Aorta (tissue), 5 donors: ENCODE measurements around the gene SOX5. TPM values are rescaled to one million over a fixed set of nuclear protein-coding genes. Genes with fewer than 3 reads are reported as not detected.
"Not testable (repeated sequence)": the region's sequence is repeated elsewhere in the genome, so short reads cannot be mapped to it uniquely, and the experiment has no call there.

Source experiments
- ATAC-seq: fragments of 200-7000 bp; cut with Tn5 transposase; one replicate; pipeline ENCODE4 v1.9.1; 2022; ENCODE audit warnings: moderate library complexity; ENCODE audit not compliant: low FRiP score
- DNase-seq, 2 donors: peaks; one replicate each; pipeline ENCODE4 v3.0.0-alpha.2; 2020
- H3K27ac ChIP-seq, 2 donors: one replicate each; pipeline ENCODE4 v1.5.1; 2013; ENCODE audit warnings: low read length in 2 of 2, mild to moderate bottlenecking in 2 of 2, moderate library complexity in 2 of 2, control low read depth in 1 of 2, inconsistent platforms in 1 of 2, low read depth in 1 of 2
- H3K27me3 ChIP-seq, 2 donors: one replicate each; pipeline ENCODE4 v1.6.1; 2013; ENCODE audit warnings: control low read depth in 1 of 2, low read length in 1 of 2, mild to moderate bottlenecking in 1 of 2, moderate library complexity in 1 of 2; ENCODE audit not compliant: insufficient read depth in 2 of 2, control insufficient read depth in 1 of 2
- H3K36me3 ChIP-seq, 2 donors: one replicate each; pipeline ENCODE4 v1.6.1; 2013; ENCODE audit warnings: control low read depth in 1 of 2, low read length in 1 of 2, mild to moderate bottlenecking in 1 of 2; ENCODE audit not compliant: insufficient read depth in 2 of 2, control insufficient read depth in 1 of 2
- H3K4me1 ChIP-seq, 2 donors: one replicate each; pipeline ENCODE4 v1.6.1; 2013; ENCODE audit warnings: low read length in 2 of 2, control low read depth in 1 of 2, mild to moderate bottlenecking in 1 of 2, moderate library complexity in 1 of 2; ENCODE audit not compliant: insufficient read depth in 2 of 2, control insufficient read depth in 1 of 2
- H3K4me3 ChIP-seq, 2 donors: one replicate each; pipeline ENCODE4 v1.5.1; 2013; ENCODE audit warnings: low read length in 2 of 2, control low read depth in 1 of 2, mild to moderate bottlenecking in 1 of 2
- H3K9me3 ChIP-seq: one replicate; pipeline ENCODE4 v1.6.1; 2013; ENCODE audit warnings: mild to moderate bottlenecking, low read length; ENCODE audit not compliant: control insufficient read depth
- WGBS, 2 donors: extraction: QIAGEN DNeasy Blood & Tissue Kit; methylation state at CpG; one replicate each; pipeline ENCODE4 v1.1.7; 2013; 5-methylcytosine and 5-hydroxymethylcytosine counted together
- intact Hi-C, 2 donors: fragments of 100-400 bp; cut with DNase I; formaldehyde crosslinking; loops; one replicate each; pipeline versions ENCODE4 v1.14.2 to v1.15.0; 2022
- polyA plus RNA-seq, 2 donors: library from polyadenylated mRNA; stranded (reverse); fragments of 200-250 nt; gene quantifications; one replicate each; pipeline ENCODE4 v1.2.3, GENCODE V29; 2013
- total RNA-seq, 2 donors: library from RNA; stranded (reverse); fragmentation: NEBNext Ultra II Directional; extraction: Animal tissue kit (Norgen Biotek cat#: 25700); gene quantifications; one replicate each; pipeline ENCODE4 v1.2.1, GENCODE V29; 2021
- donor health status: healthy with polysubstance abuse.
- donor health status: Bipolar disorder and iron deficiency.
- donor health status: DM: no; HTN: no; CAD: no.
- donor health status: DM: no; HTN: no; CAD: no.
- donor health status: DM: yes; HTN: yes; CAD: no.

SOX5 gene
- total and polyA plus RNA-seq, 4 donors = 2.1 to 58.3 (median 29.2) TPM

DNA sequence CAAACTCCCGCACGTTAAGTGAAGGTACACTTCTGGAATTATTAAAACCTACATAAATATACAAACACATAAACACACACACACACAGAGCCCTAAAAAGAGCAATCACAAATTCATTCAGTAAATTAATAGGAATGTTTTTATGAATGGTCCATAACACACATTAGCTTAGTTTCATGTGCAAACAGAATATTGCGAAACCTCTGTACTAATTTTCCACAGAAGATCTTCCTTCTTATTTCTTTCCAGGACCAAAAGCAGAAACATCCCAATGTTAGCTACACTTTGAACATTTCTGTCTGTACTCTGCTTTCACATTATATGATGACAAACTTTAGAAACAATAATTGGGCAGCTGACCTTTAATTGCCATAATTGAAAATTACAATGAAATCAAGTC lies 101.6 kb downstream of the SOX5 start:
- H3K27ac ChIP-seq = no peak overlapping the region
- H3K27me3 ChIP-seq = no peaks in the 10 kb centered on the region
- DNase-seq (no peak), ATAC-seq (no peak)
- 95 to 96% methylated on average over 3 of the region's 3 CpGs for WGBS, 2 donors
- H3K9me3 ChIP-seq = no peaks in the 10 kb centered on the region
- H3K4me1 ChIP-seq = no peaks in the 10 kb centered on the region
- no peaks in the 10 kb centered on the region for H3K36me3 ChIP-seq
- intact Hi-C loops = no loop called here
- H3K4me3 ChIP-seq = no peak overlapping the region

- H3K36me3 ChIP-seq = no peaks in the 10 kb centered on the region
- intact Hi-C loops = no loop called here
- no peak for DNase-seq
- no peak for ATAC-seq
- H3K4me3 ChIP-seq = no peak overlapping the region
- no peak overlapping the region for H3K27ac ChIP-seq
- H3K4me1 ChIP-seq = no peaks in the 10 kb centered on the region
- H3K9me3 ChIP-seq = no peaks in the 10 kb centered on the region
- 94 to 95% methylated on average over 4 of the region's 4 CpGs for WGBS, 2 donors
- H3K27me3 ChIP-seq = no peaks in the 10 kb centered on the region
These were observed 105.5 kb downstream of the SOX5 start for GRCh38 chr12:23843958-23844357.

DNA sequence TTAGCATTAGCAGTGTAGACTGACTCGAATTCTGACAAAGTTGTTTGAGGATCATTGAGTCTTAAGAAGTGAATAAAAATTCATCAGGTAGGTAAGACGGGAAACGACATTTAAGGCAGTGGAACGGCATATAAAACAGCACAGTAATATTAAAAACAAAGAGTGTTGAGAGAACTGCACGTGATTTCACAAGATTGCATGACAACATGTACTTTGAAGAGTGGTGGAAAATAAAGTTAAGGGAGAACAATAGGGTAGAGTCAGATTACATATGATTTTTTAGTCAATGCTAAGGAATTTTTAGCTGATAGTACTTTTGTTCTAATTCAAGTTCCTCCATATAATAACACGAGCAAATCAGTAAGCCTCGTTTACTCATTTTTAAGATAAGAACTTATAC lies 115.4 kb downstream of the SOX5 start:
- Histone ChIP-seq H3K4me1 (no peaks in the 10 kb centered on the region), H3K27ac (no peak overlapping the region), H3K4me3 (no peak overlapping the region), H3K27me3 (no peaks in the 10 kb centered on the region), H3K9me3 (no peaks in the 10 kb centered on the region), H3K36me3 (no peaks in the 10 kb centered on the region)
- no peak for DNase-seq
- 77 to 81% methylated on average over 7 of the region's 7 CpGs for WGBS, 2 donors
- intact Hi-C loops = no loop called here
- ATAC-seq = no peak

- no peaks in the 10 kb centered on the region for H3K4me1 ChIP-seq
- no peak for DNase-seq
- ATAC-seq = no peak
- 87 to 90% methylated on average over 3 of the region's 3 CpGs for WGBS, 2 donors
- no peaks in the 10 kb centered on the region for H3K9me3 ChIP-seq
- intact Hi-C loops = no loop called here
- H3K27me3 ChIP-seq = no peaks in the 10 kb centered on the region
- no peak overlapping the region for H3K4me3 ChIP-seq
- no peak overlapping the region for H3K27ac ChIP-seq
- H3K36me3 ChIP-seq = no peaks in the 10 kb centered on the region
These were observed 117.7 kb downstream of the SOX5 start for GRCh38 chr12:23831739-23832138.

GRCh38 chr12:23830210-23830609 lies 119.3 kb downstream of the SOX5 start:
- no peaks in the 10 kb centered on the region for H3K36me3 ChIP-seq
- H3K27me3 ChIP-seq = no peaks in the 10 kb centered on the region
- H3K4me3 ChIP-seq = no peak overlapping the region
- no peak for DNase-seq
- H3K27ac ChIP-seq = no peak overlapping the region
- H3K9me3 ChIP-seq = no peaks in the 10 kb centered on the region
- no peaks in the 10 kb centered on the region for H3K4me1 ChIP-seq
- 67 to 74% methylated on average over 2 of the region's 2 CpGs for WGBS, 2 donors
- ATAC-seq = no peak
- intact Hi-C loops = no loop called here

DNA sequence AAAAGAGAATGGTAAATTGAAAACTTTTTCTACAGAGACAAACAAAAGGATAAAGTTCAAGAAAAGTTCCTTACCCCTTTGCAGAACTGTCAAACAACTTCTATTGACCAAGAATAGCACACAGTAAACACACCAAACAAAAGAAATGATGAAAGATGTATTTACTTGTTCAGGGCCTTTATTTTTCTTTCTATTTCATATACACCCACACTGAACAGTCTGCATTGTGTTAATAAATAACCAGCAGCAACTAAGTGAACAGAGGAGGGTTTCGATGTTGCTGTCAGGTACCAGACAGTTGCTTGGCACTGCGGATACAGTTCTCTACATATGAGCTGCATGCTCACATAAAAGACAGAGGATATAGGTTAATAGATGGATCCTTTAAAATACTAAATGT lies 122.1 kb downstream of the SOX5 start:
- no peaks in the 10 kb centered on the region for H3K27me3 ChIP-seq
- no peaks in the 10 kb centered on the region for H3K4me1 ChIP-seq
- H3K27ac ChIP-seq = no peak overlapping the region
- no peaks in the 10 kb centered on the region for H3K36me3 ChIP-seq
- ATAC-seq (no peak), DNase-seq (no peak)
- H3K9me3 ChIP-seq = no peaks in the 10 kb centered on the region
- intact Hi-C loops = no loop called here
- 93 to 95% methylated on average over 2 of the region's 2 CpGs for WGBS, 2 donors
- no peak overlapping the region for H3K4me3 ChIP-seq

- intact Hi-C loops = not testable (repeated sequence)
These were observed 124.3 kb downstream of the SOX5 start for GRCh38 chr12:23825124-23825523.

GRCh38 chr12:23824358-23824757 lies 125.1 kb downstream of the SOX5 start:
- 95 to 96% methylated on average over 8 of the region's 8 CpGs for WGBS, 2 donors
- Histone ChIP-seq H3K27ac (no peak overlapping the region), H3K36me3 (no peaks in the 10 kb centered on the region), H3K4me1 (no peaks in the 10 kb centered on the region), H3K9me3 (no peaks in the 10 kb centered on the region), H3K4me3 (no peak overlapping the region), H3K27me3 (no peaks in the 10 kb centered on the region)
- no peak for DNase-seq
- ATAC-seq = no peak
- intact Hi-C loops = no loop called here

More at GRCh38 chr12:23825124-23825523, 124.3 kb downstream of the SOX5 start:
- not testable (repeated sequence) for H3K27ac ChIP-seq, ATAC-seq, H3K4me1 ChIP-seq, H3K9me3 ChIP-seq, DNase-seq, H3K4me3 ChIP-seq, H3K27me3 ChIP-seq, H3K36me3 ChIP-seq
- WGBS, 2 donors = 94 to 97% methylated on average over 11 of the region's 11 CpGs

DNA sequence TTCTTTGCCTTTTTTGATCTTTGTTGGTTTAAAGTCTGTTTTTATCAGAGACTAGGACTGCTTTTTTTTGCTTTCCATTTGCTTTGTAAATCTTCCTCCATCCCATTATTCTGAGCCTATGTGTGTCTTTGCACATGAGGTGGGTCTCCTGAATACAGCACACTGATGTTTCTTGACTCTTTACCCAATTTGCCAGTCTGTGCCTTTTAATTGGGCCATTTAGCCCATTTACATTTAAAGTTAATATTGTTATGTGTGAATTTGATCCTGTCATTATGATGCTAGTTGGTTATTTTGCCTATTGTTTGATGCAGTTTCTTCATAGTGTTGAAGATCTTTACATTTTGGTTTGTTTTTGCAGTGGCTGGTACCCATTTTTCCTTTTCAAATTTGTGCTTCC lies 126.6 kb downstream of the SOX5 start:
- not testable (repeated sequence) for H3K4me3 ChIP-seq, H3K9me3 ChIP-seq, H3K27me3 ChIP-seq

More for the DNA sequence above, 126.6 kb downstream of the SOX5 start:
- H3K36me3 ChIP-seq, H3K27ac ChIP-seq, ATAC-seq, H3K4me1 ChIP-seq, DNase-seq, intact Hi-C loops: not testable (repeated sequence)
